ENCODE results near the gene CT47B1. TPM values are rescaled to one million over a fixed set of nuclear protein-coding genes. Genes with fewer than 3 reads are reported as not detected.
"Not testable (repeated sequence)": the region's sequence is repeated elsewhere in the genome, so short reads cannot be mapped to it uniquely, and the experiment has no call there.

The CT47B1 gene
- not detected in 2 replicates for total RNA-seq (2014; rRNA removed; shearing (Covaris generic); ENCODE audit: low replicate concordance)

GRCh38 chrX:120875766-120876165 lies at the start of gene CT47B1:
Gene CT47B1, minus strand, starts transcription at chrX:120875866. Its CDS starts 196 bp downstream, at chrX:120875670.
- H3K9me2 ChIP-seq (replicated peaks; ENCODE audit: insufficient read depth, low read length); H3K4me2 ChIP-seq (ENCODE audit: low read depth, low read length, poor library complexity, severe bottlenecking); H2AFZ ChIP-seq (ENCODE audit: low read length); H4K20me1 ChIP-seq (ENCODE audit: insufficient read depth, low read depth, low read length); H3K4me3 ChIP-seq (ENCODE audit: low read length); H3K4me1 ChIP-seq (ENCODE audit: low read length); H3K27me3 ChIP-seq (ENCODE audit: low read length); H3K9ac ChIP-seq (ENCODE audit: low read length); H3K79me2 ChIP-seq (ENCODE audit: low read length); H3K36me3 ChIP-seq (ENCODE audit: insufficient read depth, low read length); H3K9me3 ChIP-seq (ENCODE audit: low read length); H3K27ac ChIP-seq (ENCODE audit: low read length); DNase-seq: not testable (repeated sequence)

- Histone ChIP-seq H3K4me2 (ENCODE audit: low read depth, low read length, poor library complexity, severe bottlenecking) (no peak overlapping the region), H3K9ac (ENCODE audit: low read length) (no peak overlapping the region), H3K4me1 (ENCODE audit: low read length) (no peaks in the 10 kb centered on the region), H3K9me2 (replicated peaks; ENCODE audit: insufficient read depth, low read length) (no peaks in the 10 kb centered on the region), H3K4me3 (ENCODE audit: low read length) (no peak overlapping the region), H3K36me3 (ENCODE audit: insufficient read depth, low read length) (no peaks in the 10 kb centered on the region), H3K79me2 (ENCODE audit: low read length) (no peaks in the 10 kb centered on the region), H3K27me3 (ENCODE audit: low read length) (no peaks in the 10 kb centered on the region), H4K20me1 (ENCODE audit: insufficient read depth, low read depth, low read length) (no peaks in the 10 kb centered on the region), H3K27ac (ENCODE audit: low read length) (no peak overlapping the region), H2AFZ (ENCODE audit: low read length) (no peak overlapping the region), H3K9me3 (ENCODE audit: low read length) (no peaks in the 10 kb centered on the region)
- no peak for DNase-seq
Measured at GRCh38 chrX:120874678-120875557, 748 bp downstream of the CT47B1 start.

- Histone ChIP-seq H2AFZ (ENCODE audit: low read length) (no peak overlapping the region), H3K9ac (ENCODE audit: low read length) (no peak overlapping the region), H3K9me3 (ENCODE audit: low read length) (no peaks in the 10 kb centered on the region), H3K36me3 (ENCODE audit: insufficient read depth, low read length) (no peaks in the 10 kb centered on the region), H3K27me3 (ENCODE audit: low read length) (no peaks in the 10 kb centered on the region), H3K27ac (ENCODE audit: low read length) (no peak overlapping the region), H3K9me2 (replicated peaks; ENCODE audit: insufficient read depth, low read length) (no peaks in the 10 kb centered on the region; the same call in 1 of the 2 replicates), H3K79me2 (ENCODE audit: low read length) (no peaks in the 10 kb centered on the region), H3K4me3 (ENCODE audit: low read length) (no peak overlapping the region), H4K20me1 (ENCODE audit: insufficient read depth, low read depth, low read length) (no peaks in the 10 kb centered on the region), H3K4me1 (ENCODE audit: low read length) (no peaks in the 10 kb centered on the region), H3K4me2 (ENCODE audit: low read depth, low read length, poor library complexity, severe bottlenecking) (no peak overlapping the region)
- DNase-seq, result peak; percentile 59
Measured at GRCh38 chrX:120857240-120857639, 18.4 kb downstream of the CT47B1 start.

- H3K4me1 ChIP-seq (ENCODE audit: low read length), result no peaks in the 10 kb centered on the region
- H3K9me3 ChIP-seq (ENCODE audit: low read length), result no peaks in the 10 kb centered on the region
- no peak overlapping the region for H3K27ac ChIP-seq (ENCODE audit: low read length)
- H3K79me2 ChIP-seq (ENCODE audit: low read length), result no peaks in the 10 kb centered on the region
- no peaks in the 10 kb centered on the region for H4K20me1 ChIP-seq (ENCODE audit: insufficient read depth, low read depth, low read length)
- DNase-seq, result no peak
- H3K9ac ChIP-seq (ENCODE audit: low read length), result no peak overlapping the region
- no peaks in the 10 kb centered on the region for H3K27me3 ChIP-seq (ENCODE audit: low read length)
- no peaks in the 10 kb centered on the region for H3K36me3 ChIP-seq (ENCODE audit: insufficient read depth, low read length)
- H3K4me3 ChIP-seq (ENCODE audit: low read length), result no peak overlapping the region
- H3K4me2 ChIP-seq (ENCODE audit: low read depth, low read length, poor library complexity, severe bottlenecking), result no peak overlapping the region
- H2AFZ ChIP-seq (ENCODE audit: low read length), result no peak overlapping the region
- H3K9me2 ChIP-seq (replicated peaks; ENCODE audit: insufficient read depth, low read length), result no peaks in the 10 kb centered on the region
Measured at GRCh38 chrX:120840827-120841226, 34.8 kb downstream of the CT47B1 start.

GRCh38 chrX:120839491-120839890 lies 36.2 kb downstream of the CT47B1 start:
- Histone ChIP-seq H3K9me2 (replicated peaks; ENCODE audit: insufficient read depth, low read length) (no peaks in the 10 kb centered on the region), H3K36me3 (ENCODE audit: insufficient read depth, low read length) (no peaks in the 10 kb centered on the region), H3K27me3 (ENCODE audit: low read length) (no peaks in the 10 kb centered on the region), H3K4me2 (ENCODE audit: low read depth, low read length, poor library complexity, severe bottlenecking) (no peak overlapping the region), H3K9me3 (ENCODE audit: low read length) (no peaks in the 10 kb centered on the region), H3K4me3 (ENCODE audit: low read length) (no peak overlapping the region), H3K4me1 (ENCODE audit: low read length) (no peaks in the 10 kb centered on the region), H3K9ac (ENCODE audit: low read length) (no peak overlapping the region), H4K20me1 (ENCODE audit: insufficient read depth, low read depth, low read length) (no peaks in the 10 kb centered on the region), H3K27ac (ENCODE audit: low read length) (no peak overlapping the region), H2AFZ (ENCODE audit: low read length) (no peak overlapping the region), H3K79me2 (ENCODE audit: low read length) (no peaks in the 10 kb centered on the region)
- no peak for DNase-seq

GRCh38 chrX:120827213-120827612 lies 48.5 kb downstream of the CT47B1 start:
- not testable (repeated sequence) for H3K9ac ChIP-seq (ENCODE audit: low read length); H3K79me2 ChIP-seq (ENCODE audit: low read length); H3K4me2 ChIP-seq (ENCODE audit: low read depth, low read length, poor library complexity, severe bottlenecking); H3K36me3 ChIP-seq (ENCODE audit: insufficient read depth, low read length); H3K4me3 ChIP-seq (ENCODE audit: low read length); H3K9me2 ChIP-seq (replicated peaks; ENCODE audit: insufficient read depth, low read length); H3K9me3 ChIP-seq (ENCODE audit: low read length); H3K27me3 ChIP-seq (ENCODE audit: low read length); H2AFZ ChIP-seq (ENCODE audit: low read length); H4K20me1 ChIP-seq (ENCODE audit: insufficient read depth, low read depth, low read length); H3K4me1 ChIP-seq (ENCODE audit: low read length); H3K27ac ChIP-seq (ENCODE audit: low read length); DNase-seq

- DNase-seq, result no peak
- H3K4me1 ChIP-seq (ENCODE audit: low read length), result no peaks in the 10 kb centered on the region
- H2AFZ ChIP-seq (ENCODE audit: low read length), result no peak overlapping the region
- H3K9me3 ChIP-seq (ENCODE audit: low read length), result no peaks in the 10 kb centered on the region
- no peak overlapping the region for H3K4me3 ChIP-seq (ENCODE audit: low read length)
- H3K9ac ChIP-seq (ENCODE audit: low read length), result no peak overlapping the region
- no peak overlapping the region for H3K27ac ChIP-seq (ENCODE audit: low read length)
- no peaks in the 10 kb centered on the region for H3K79me2 ChIP-seq (ENCODE audit: low read length)
- no peaks in the 10 kb centered on the region for H3K27me3 ChIP-seq (ENCODE audit: low read length)
- H3K36me3 ChIP-seq (ENCODE audit: insufficient read depth, low read length), result no peaks in the 10 kb centered on the region
- no peaks in the 10 kb centered on the region for H4K20me1 ChIP-seq (ENCODE audit: insufficient read depth, low read depth, low read length)
- H3K9me2 ChIP-seq (replicated peaks; ENCODE audit: insufficient read depth, low read length), result no peaks in the 10 kb centered on the region
- no peak overlapping the region for H3K4me2 ChIP-seq (ENCODE audit: low read depth, low read length, poor library complexity, severe bottlenecking)
Measured at GRCh38 chrX:120825146-120825545, 50.5 kb downstream of the CT47B1 start.

- H4K20me1 ChIP-seq (ENCODE audit: insufficient read depth, low read depth, low read length), result no peaks in the 10 kb centered on the region
- H3K27me3 ChIP-seq (ENCODE audit: low read length), result no peaks in the 10 kb centered on the region
- H3K4me3 ChIP-seq (ENCODE audit: low read length), result no peak overlapping the region
- H3K9me2 ChIP-seq (replicated peaks; ENCODE audit: insufficient read depth, low read length), result no peaks in the 10 kb centered on the region
- H2AFZ ChIP-seq (ENCODE audit: low read length), result no peak overlapping the region
- no peaks in the 10 kb centered on the region for H3K36me3 ChIP-seq (ENCODE audit: insufficient read depth, low read length)
- H3K9me3 ChIP-seq (ENCODE audit: low read length), result no peaks in the 10 kb centered on the region
- no peak overlapping the region for H3K4me2 ChIP-seq (ENCODE audit: low read depth, low read length, poor library complexity, severe bottlenecking)
- no peaks in the 10 kb centered on the region for H3K4me1 ChIP-seq (ENCODE audit: low read length)
- DNase-seq, result no peak
- no peak overlapping the region for H3K27ac ChIP-seq (ENCODE audit: low read length)
- no peak overlapping the region for H3K9ac ChIP-seq (ENCODE audit: low read length)
- H3K79me2 ChIP-seq (ENCODE audit: low read length), result no peaks in the 10 kb centered on the region
Measured at GRCh38 chrX:120824021-120824420, 51.6 kb downstream of the CT47B1 start.
